ENCODE measurements around the gene FXYD4. TPM values are rescaled to one million over a fixed set of nuclear protein-coding genes. Genes with fewer than 3 reads are reported as not detected.

Gene FXYD4
- total RNA-seq, 3 donors from 2014 or later, result not detected

DNA sequence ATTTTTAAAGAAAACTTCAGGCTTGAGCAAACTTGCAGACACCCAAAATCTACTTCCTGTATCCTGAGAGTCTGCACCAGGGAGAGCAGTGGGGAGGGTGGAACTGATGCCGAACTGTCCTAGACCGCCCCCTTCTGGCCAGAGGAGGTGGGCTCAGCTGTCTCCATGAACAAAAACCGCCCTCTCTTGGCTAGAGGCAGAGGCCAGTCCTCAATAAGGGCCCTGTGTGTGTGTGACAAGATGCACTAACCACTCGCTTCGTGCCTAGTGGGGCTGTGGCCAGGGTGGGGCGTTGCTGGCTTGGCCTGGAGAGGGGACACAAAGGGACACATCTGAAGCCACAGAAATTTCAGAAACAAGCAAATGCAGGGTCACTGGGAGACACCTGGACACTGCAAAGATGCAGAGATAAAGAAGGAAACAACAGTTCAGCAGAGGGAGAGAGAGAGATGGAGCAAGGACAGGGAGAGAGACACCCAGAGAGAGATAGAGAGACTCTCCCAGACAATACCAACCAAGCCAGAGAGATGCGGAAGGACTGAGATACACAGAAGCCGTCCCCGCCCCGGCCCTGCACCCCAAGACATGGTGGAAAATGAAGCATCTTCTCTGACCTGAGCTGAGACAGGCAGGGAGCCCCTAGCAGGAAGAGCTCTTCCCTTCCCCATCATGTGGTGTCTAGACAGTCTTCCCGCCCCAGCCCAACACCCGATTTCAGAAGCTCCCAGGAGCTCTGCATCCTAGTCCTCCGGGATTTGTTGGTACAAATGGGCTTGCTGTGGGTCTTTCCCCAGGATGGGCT is 22.7 kb upstream of the FXYD4 start:
- Histone ChIP-seq H3K4me3 (no peak overlapping the region), H3K9me3 (no peaks in the 10 kb centered on the region), H3K4me1 (ENCODE audit: low read depth) (peaks cover 4% of the 10 kb centered on the region), H3K36me3 (ENCODE audit: low read depth) (no peaks in the 10 kb centered on the region)
- intact Hi-C loops (cut with DNase I, micrococcal nuclease), result loop anchor here in 1 of 2 donors (10.0 kb wide), 1 partner anchor 54 kb away; no protein-coding TSS in a partner anchor
- ATAC-seq, result peak; percentile 96
- TF ChIP-seq, protein P1, sequence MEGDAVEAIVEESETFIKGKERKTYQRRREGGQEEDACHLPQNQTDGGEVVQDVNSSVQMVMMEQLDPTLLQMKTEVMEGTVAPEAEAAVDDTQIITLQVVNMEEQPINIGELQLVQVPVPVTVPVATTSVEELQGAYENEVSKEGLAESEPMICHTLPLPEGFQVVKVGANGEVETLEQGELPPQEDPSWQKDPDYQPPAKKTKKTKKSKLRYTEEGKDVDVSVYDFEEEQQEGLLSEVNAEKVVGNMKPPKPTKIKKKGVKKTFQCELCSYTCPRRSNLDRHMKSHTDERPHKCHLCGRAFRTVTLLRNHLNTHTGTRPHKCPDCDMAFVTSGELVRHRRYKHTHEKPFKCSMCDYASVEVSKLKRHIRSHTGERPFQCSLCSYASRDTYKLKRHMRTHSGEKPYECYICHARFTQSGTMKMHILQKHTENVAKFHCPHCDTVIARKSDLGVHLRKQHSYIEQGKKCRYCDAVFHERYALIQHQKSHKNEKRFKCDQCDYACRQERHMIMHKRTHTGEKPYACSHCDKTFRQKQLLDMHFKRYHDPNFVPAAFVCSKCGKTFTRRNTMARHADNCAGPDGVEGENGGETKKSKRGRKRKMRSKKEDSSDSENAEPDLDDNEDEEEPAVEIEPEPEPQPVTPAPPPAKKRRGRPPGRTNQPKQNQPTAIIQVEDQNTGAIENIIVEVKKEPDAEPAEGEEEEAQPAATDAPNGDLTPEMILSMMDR (IDR thresholded peaks at IDR 0.05), result peak; percentile 87
- DNase-seq, result peak; percentile 85 to 94 (median 91)

DNA sequence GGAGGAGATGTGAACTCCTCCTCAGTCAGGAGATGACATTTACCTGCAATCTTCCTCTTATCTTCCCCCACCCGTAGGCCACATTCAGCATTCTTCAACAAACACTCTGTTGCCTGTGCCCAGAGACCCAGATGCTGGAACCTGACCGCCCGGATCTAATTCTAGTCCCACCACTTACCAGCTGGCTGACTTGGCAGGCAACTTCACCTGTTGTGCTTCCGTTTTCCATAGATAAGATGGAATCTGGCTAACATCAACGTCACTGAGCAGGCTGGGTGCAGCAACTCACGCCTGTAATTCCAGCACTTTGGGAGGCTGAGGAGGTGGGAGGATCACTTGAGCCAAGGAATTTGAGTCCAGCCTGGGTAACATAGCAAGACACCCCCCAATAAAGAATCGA is 21.3 kb upstream of the FXYD4 start:
- intact Hi-C loops (cut with DNase I, micrococcal nuclease), result loop anchor here in 1 of 2 donors (10.0 kb wide), 1 partner anchor 55 kb away; no protein-coding TSS in a partner anchor
- H3K4me1 ChIP-seq (ENCODE audit: low read depth), result peaks cover 4% of the 10 kb centered on the region
- peak; percentile 66 for ATAC-seq

DNA sequence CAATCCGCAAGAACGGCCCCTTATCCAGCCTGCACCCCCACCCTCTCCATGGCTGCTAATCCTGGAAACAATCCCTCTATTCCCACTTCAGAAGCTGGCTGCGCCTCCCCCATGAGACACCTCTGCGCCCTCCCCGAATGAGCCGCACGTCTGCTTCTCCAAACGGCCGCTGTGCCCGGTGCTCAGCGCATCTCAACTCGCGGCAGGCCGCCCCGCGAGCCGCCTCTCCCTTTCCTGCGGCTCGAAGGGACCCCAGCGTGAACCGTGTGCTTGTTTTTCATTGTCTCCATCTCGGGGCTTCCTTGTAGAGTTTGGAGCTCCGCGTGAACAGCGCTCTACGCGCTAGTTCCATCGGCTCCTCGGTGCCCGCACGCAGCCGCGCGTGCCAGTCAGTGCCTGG is 20.8 kb upstream of the FXYD4 start:
- Histone ChIP-seq H3K4me1 (ENCODE audit: low read depth) (peaks cover 4% of the 10 kb centered on the region), H3K36me3 (ENCODE audit: low read depth) (no peaks in the 10 kb centered on the region), H3K9me3 (no peaks in the 10 kb centered on the region), H3K4me3 (no peak overlapping the region)
- intact Hi-C loops (cut with DNase I, micrococcal nuclease), result loop anchor here in 1 of 2 donors (10.0 kb wide), 1 partner anchor 56 kb away; no protein-coding TSS in a partner anchor
- no peak for DNase-seq
- TF ChIP-seq, protein P1 (IDR thresholded peaks at IDR 0.05), result no peak
- ATAC-seq, result peak; percentile 7

More for the DNA sequence above, 21.3 kb upstream of the FXYD4 start:
- DNase-seq, result peak in 1 of 3 donors; percentile 51
- Histone ChIP-seq H3K9me3 (no peaks in the 10 kb centered on the region), H3K4me3 (no peak overlapping the region), H3K36me3 (ENCODE audit: low read depth) (no peaks in the 10 kb centered on the region)
- TF ChIP-seq, protein P1 (IDR thresholded peaks at IDR 0.05), result no peak

DNA sequence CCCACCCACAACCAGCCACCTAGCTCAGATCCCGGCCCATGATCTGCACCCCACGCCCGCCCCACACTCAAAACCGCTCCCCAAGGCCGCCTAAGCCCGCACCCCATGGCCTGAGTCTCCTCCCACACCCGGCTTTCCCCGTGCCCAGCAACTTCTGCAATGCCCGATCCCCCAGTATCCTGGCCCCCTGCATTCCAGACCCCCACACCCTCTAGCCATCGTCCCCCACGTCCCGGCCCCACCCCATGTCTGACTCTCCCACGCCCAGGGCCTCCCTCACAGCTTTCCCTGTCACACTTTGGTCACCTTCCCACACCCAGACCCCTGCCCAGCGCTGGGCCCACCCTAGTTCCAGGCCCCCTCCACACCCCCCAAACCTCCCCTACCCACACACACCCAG is 20.1 kb upstream of the FXYD4 start:
- DNase-seq (no peak), ATAC-seq (no peak)
- TF ChIP-seq, protein P1 (IDR thresholded peaks at IDR 0.05), result no peak
- Histone ChIP-seq H3K36me3 (ENCODE audit: low read depth) (no peaks in the 10 kb centered on the region), H3K4me1 (ENCODE audit: low read depth) (peaks cover 6% of the 10 kb centered on the region), H3K9me3 (no peaks in the 10 kb centered on the region), H3K4me3 (no peak overlapping the region)
- intact Hi-C loops (cut with DNase I, micrococcal nuclease), result loop anchor here in 1 of 2 donors (10.0 kb wide), 1 partner anchor 56 kb away; no protein-coding TSS in a partner anchor

DNA sequence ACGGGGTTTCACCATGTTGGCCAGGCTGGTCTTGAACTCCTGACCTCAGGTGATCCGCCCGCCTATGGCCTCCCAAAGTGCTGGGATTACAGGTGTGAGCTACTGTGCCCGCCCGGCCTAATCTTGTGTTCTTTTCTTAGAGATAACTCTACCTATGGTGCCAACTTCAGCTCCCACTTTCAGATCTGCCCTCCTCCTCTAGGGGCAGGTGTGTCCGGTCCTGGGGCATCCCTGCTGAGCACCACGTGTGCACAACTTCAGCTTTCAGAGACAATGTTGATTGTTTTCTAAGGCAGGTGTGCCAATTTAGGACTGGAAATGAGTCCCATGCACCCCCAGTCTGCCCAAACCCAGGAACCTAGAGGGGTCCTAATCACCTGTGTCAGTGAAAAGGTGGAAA is 18.5 kb upstream of the FXYD4 start:
- ATAC-seq (no peak), DNase-seq (no peak)
- no peaks in the 10 kb centered on the region for H3K36me3 ChIP-seq (ENCODE audit: low read depth)
- intact Hi-C loops (cut with DNase I, micrococcal nuclease), result loop anchor here in 1 of 2 donors (10.0 kb wide), 1 partner anchor 58 kb away; no protein-coding TSS in a partner anchor
- H3K4me1 ChIP-seq (ENCODE audit: low read depth), result peaks cover 10% of the 10 kb centered on the region
- H3K9me3 ChIP-seq, result no peaks in the 10 kb centered on the region
- TF ChIP-seq, protein P1 (IDR thresholded peaks at IDR 0.05), result no peak
- no peak overlapping the region for H3K4me3 ChIP-seq
